ENCODE data around the gene C16orf74. TPM values are rescaled to one million over a fixed set of nuclear protein-coding genes. Genes with fewer than 3 reads are reported as not detected.
A peak's percentile ranks its signal among the peaks of the same experiment; 100 is the strongest.

Gene C16orf74
- total RNA-seq, 1 experiment from 2014 or later, result 44.3 TPM

DNA sequence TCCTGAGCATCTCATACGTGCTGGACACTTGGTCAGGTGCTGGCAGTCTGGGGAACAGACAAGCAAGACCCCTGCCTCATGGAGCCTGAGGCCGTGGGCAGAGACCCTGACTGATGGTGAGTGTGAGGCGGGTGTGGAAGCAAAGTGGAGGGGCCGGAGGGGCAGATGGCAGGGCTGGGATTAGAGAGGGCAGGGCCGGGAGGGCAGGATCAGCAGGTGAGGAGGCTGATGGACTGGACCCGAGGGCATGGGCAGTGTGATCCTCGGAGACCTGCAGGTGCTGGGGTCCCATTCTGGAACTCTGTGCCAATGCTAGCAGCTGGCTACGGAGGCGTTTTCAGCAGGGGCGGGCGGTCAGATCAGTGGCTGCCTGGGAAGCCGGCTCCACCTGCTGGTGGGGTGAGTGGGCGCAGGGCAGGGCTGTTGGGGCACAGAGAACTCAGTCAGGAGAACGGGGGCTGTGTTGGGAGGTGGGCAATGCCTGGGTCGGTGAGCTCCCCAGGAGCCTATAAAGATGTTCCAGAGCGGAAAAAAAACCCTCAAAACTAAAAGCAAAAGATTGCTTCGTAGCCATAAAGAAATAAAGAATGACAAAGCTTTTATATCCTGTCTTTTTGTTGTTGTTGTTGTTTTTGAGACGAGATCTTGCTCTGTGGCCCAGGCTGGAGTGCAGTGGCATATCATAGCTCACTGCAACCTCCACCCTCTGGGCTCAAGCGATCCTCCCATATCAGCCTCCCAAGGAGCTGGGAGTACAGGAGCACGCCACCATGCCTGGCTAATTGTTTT, 8.9 kb upstream of the C16orf74 start:
- POLR2A ChIA-PET (ENCODE audit: unreplicated experiment), result interaction anchor here (0.6 kb wide), 1 partner anchor 438 kb away, joined by 16 read pairs; no protein-coding TSS in a partner anchor
- DNase-seq, result peak in 1 of 2 experiments; percentile 71

DNA sequence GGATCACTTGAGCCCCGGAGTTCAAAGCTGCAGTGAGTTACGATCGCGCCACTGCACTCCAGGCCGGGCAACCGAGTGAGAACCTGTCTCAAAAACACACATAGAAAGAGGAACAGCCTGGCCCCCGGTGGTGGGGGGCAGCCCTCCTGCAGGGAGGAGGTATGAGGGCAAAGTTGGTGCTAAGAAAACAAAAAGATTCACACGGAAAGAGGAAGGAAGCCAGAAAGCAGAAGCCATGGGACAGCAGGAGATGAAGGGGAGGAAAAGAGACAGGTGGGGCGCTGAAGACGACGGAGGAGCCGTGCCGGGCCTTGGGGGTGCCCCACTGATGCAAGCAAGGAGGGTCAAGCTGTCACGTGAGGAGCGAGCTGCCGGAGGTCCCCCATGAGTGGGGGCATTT, 8.2 kb upstream of the C16orf74 start:
- H4K20me1 ChIP-seq (ENCODE audit: insufficient read depth), result no peaks in the 10 kb centered on the region
- ChIA-PET POLR2A (ENCODE audit: unreplicated experiment) (no interaction called here), CTCF (interaction anchor here (0.6 kb wide), 1 partner anchor 13 kb away, joined by 4 read pairs; no protein-coding TSS in a partner anchor)
- no peak overlapping the region for H3K4me3 ChIP-seq
- no peak overlapping the region for H2AFZ ChIP-seq
- H3K9me3 ChIP-seq (ENCODE audit: insufficient read depth, low read depth), result no peaks in the 10 kb centered on the region
- H3K4me1 ChIP-seq (replicated peaks; ENCODE audit: insufficient read depth), result peaks cover 2% of the 10 kb centered on the region; the same call in 1 of the 2 replicates
- no peaks in the 10 kb centered on the region for H3K9me2 ChIP-seq (ENCODE audit: insufficient read depth)
- BruUV-seq (replicated peaks), result no TSS peak
- no peak overlapping the region for H3K27ac ChIP-seq
- H3K4me2 ChIP-seq, result no peak overlapping the region
- no peaks in the 10 kb centered on the region for H3K27me3 ChIP-seq (ENCODE audit: insufficient read depth, low read depth)
- no peaks in the 10 kb centered on the region for H3K79me2 ChIP-seq (ENCODE audit: low read depth)
- H3K36me3 ChIP-seq (ENCODE audit: low read depth), result no peaks in the 10 kb centered on the region
- no peak for DNase-seq
- intact Hi-C loops (cut with micrococcal nuclease; ENCODE audit: unreplicated experiment), result no loop called here
- TF ChIP-seq, protein P1, sequence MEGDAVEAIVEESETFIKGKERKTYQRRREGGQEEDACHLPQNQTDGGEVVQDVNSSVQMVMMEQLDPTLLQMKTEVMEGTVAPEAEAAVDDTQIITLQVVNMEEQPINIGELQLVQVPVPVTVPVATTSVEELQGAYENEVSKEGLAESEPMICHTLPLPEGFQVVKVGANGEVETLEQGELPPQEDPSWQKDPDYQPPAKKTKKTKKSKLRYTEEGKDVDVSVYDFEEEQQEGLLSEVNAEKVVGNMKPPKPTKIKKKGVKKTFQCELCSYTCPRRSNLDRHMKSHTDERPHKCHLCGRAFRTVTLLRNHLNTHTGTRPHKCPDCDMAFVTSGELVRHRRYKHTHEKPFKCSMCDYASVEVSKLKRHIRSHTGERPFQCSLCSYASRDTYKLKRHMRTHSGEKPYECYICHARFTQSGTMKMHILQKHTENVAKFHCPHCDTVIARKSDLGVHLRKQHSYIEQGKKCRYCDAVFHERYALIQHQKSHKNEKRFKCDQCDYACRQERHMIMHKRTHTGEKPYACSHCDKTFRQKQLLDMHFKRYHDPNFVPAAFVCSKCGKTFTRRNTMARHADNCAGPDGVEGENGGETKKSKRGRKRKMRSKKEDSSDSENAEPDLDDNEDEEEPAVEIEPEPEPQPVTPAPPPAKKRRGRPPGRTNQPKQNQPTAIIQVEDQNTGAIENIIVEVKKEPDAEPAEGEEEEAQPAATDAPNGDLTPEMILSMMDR (conservative IDR thresholded peaks at IDR 0.05), result no peak
- TF ChIP-seq EZH2 (IDR thresholded peaks at IDR 0.05; ENCODE audit: low read depth), result no peak
- H3F3A ChIP-seq (ENCODE audit: insufficient read depth, low read depth), result 0 out of 2 replicates have a peak, but pooled peaks cover 3% of the 10 kb centered on the region

More for the DNA sequence above, 8.9 kb upstream of the C16orf74 start:
- Histone ChIP-seq H3K4me2 (no peak overlapping the region), H3K4me3 (no peak overlapping the region), H3K27me3 (ENCODE audit: insufficient read depth, low read depth) (no peaks in the 10 kb centered on the region), H3K4me1 (replicated peaks; ENCODE audit: insufficient read depth) (no peaks in the 10 kb centered on the region), H2AFZ (no peak overlapping the region), H3K79me2 (ENCODE audit: low read depth) (no peaks in the 10 kb centered on the region), H3K27ac (no peak overlapping the region), H4K20me1 (ENCODE audit: insufficient read depth) (no peaks in the 10 kb centered on the region), H3K9me2 (ENCODE audit: insufficient read depth) (no peaks in the 10 kb centered on the region), H3F3A (ENCODE audit: insufficient read depth, low read depth) (0 out of 2 replicates have a peak, but pooled peaks cover 3% of the 10 kb centered on the region), H3K36me3 (ENCODE audit: low read depth) (no peaks in the 10 kb centered on the region), H3K9me3 (ENCODE audit: insufficient read depth, low read depth) (no peaks in the 10 kb centered on the region)
- intact Hi-C loops (cut with micrococcal nuclease; ENCODE audit: unreplicated experiment), result loop anchor here (1.0 kb wide), 2 partner anchors 85 to 101 kb away; no protein-coding TSS in a partner anchor
- CTCF ChIA-PET, result no interaction called here
- TF ChIP-seq, protein P1 (conservative IDR thresholded peaks at IDR 0.05), result peak; percentile 74
- TF ChIP-seq EZH2 (IDR thresholded peaks at IDR 0.05; ENCODE audit: low read depth), result no peak
- BruUV-seq (replicated peaks), result no TSS peak

DNA sequence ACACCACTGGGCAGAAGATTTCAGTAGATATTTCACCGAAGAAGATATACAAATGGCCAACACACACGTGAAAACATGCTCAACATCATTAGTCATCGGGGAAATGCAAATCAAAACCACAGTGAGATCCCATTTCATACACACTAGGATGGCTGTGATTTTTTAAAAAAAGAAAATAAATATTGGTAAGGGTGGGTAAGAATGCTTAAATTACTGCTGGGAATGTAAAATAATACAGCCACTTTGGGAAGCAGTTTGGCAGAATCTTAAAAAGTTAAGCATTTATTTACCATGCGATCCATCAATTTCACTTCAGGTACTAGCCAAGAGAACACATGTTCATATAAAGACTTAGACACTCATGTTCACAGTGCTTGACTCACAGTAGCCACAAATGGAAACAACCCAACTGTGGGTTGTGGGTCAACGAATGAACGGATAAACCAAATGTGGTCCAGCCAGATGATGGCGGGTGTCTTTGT, 6.5 kb upstream of the C16orf74 start:
- Histone ChIP-seq H3K4me3 (no peak overlapping the region), H3K79me2 (ENCODE audit: low read depth) (no peaks in the 10 kb centered on the region), H3K4me2 (no peak overlapping the region), H3K27ac (no peak overlapping the region), H3K4me1 (replicated peaks; ENCODE audit: insufficient read depth) (peaks cover 20% of the 10 kb centered on the region), H3K9me3 (ENCODE audit: insufficient read depth, low read depth) (no peaks in the 10 kb centered on the region), H3K36me3 (ENCODE audit: low read depth) (no peaks in the 10 kb centered on the region), H3F3A (ENCODE audit: insufficient read depth, low read depth) (peaks cover 11% of the 10 kb centered on the region; the same call in 1 of the 2 replicates), H2AFZ (no peak overlapping the region), H3K27me3 (ENCODE audit: insufficient read depth, low read depth) (no peaks in the 10 kb centered on the region), H4K20me1 (ENCODE audit: insufficient read depth) (no peaks in the 10 kb centered on the region), H3K9me2 (ENCODE audit: insufficient read depth) (no peaks in the 10 kb centered on the region)
- no peak for DNase-seq
- no TSS peak for BruUV-seq (replicated peaks)
- ChIA-PET CTCF (interaction anchor here (0.6 kb wide), 1 partner anchor 112 kb away, joined by 3 read pairs; no protein-coding TSS in a partner anchor), POLR2A (ENCODE audit: unreplicated experiment) (interaction anchor here (0.7 to 1.0 kb wide), 2 partner anchors 10 to 630 kb away, joined by 7 to 11 read pairs; no protein-coding TSS in a partner anchor)
- intact Hi-C loops (cut with micrococcal nuclease; ENCODE audit: unreplicated experiment), result no loop called here
- TF ChIP-seq EZH2 (IDR thresholded peaks at IDR 0.05; ENCODE audit: low read depth), result no peak
- TF ChIP-seq, protein P1 (conservative IDR thresholded peaks at IDR 0.05), result no peak
